Retinal pigment epithelial cell (primary cell): ENCODE data around the gene APBA2.

Experiments
- DNase-seq: peaks from one replicate; pipeline ENCODE4 v3.0.0-alpha.2; 2010; ENCODE audit warnings: low read depth
- H3K4me3 ChIP-seq: 2 replicates; pipeline ENCODE4 v1.5.1; 2011; ENCODE audit warnings: mild to moderate bottlenecking, low read length, control low read depth, moderate library complexity
- CTCF ChIP-seq: conservative IDR thresholded peaks from 2 replicates; pipeline ENCODE4 v1.5.1; 2011; ENCODE audit warnings: low read depth, low read length, control low read depth, inconsistent platforms

Gene APBA2

DNA sequence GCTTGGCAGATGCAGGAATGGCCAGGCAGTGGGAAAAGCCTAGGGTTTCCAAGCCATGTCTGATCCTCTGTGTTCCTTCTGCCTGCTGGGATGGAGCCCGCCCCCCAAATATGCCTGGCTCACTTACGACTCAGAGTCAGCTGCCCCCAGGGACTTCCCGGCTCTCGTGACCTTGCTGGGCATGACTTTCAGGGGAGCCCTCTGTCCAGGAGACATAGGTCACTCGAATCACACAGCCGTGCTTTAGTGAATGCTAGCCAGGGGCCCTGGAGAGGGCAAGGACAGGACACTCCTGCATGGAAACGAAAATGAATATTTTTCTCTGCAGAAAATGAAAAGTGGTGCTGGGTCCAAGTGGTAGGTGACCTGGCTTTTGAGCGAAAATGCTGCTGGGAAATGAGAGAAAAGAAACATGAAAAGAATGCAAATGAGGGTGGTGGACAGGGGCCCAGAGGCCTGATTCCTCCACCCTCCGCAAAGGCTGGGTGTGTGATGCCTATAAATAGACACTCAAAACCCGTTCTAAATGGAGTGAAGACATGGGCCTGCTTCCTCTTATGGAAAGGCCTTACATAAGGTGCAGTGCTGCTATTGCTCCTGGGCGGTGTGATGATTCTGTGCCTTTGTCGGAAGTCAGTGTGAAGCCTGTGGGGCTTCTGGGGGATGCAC is 107.4 kb downstream of the APBA2 start:
- no peak for TF ChIP-seq CTCF
- no peak overlapping the region for H3K4me3 ChIP-seq
- no peak for DNase-seq

DNA sequence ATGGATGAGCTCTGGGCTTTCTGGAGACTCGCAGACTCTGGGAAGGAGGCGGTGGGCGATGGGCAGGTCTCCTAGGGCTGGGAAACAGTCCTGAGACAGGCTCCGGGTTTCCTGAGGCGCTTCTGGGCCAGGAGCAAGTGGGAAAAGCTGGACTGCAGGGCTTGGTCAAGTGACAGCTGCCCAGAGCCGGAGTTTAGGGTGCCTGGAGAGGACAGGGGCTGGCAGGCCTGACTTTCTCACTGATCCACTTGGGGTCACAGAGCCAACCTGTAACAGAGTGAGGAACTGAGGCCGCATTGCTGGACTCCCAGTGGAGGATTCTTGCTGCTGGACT is 107.9 kb downstream of the APBA2 start:
- no peak overlapping the region for H3K4me3 ChIP-seq
- no peak for TF ChIP-seq CTCF
- no peak for DNase-seq

DNA sequence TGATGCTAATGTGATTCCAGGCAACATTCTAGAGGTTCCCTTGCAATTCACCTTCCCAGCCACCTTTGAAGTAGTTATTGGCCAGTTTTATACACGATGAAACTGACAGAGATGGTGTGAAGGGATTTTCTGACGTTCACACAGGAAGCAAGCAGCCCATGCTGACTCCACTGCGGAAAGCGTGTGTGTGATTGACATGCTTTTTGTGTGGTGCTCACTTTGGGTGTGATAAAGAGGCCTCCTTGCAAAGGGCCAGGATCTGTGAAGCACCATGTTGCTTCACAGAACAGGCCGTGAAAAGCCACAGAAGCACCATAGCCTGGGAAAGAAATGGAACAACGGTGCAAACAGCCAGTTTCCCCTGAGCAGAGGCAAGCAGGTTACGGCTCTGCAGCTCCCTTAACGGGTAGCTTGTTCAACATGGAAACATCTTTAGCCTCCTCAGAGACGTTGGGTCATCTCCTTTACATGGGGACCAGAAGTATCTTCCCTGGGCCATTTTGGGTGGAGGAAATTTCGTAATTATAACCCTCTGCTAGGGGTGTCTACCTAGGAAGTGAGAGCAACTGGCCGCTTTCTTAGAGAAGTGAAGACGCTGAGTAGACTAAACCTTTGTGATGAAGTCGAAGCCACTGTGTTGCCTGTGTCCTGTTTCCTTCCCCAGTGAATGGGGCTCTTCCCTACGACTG is 108.5 kb downstream of the APBA2 start:
- no peak for TF ChIP-seq CTCF
- DNase-seq, result no peak
- H3K4me3 ChIP-seq, result no peak overlapping the region

DNA sequence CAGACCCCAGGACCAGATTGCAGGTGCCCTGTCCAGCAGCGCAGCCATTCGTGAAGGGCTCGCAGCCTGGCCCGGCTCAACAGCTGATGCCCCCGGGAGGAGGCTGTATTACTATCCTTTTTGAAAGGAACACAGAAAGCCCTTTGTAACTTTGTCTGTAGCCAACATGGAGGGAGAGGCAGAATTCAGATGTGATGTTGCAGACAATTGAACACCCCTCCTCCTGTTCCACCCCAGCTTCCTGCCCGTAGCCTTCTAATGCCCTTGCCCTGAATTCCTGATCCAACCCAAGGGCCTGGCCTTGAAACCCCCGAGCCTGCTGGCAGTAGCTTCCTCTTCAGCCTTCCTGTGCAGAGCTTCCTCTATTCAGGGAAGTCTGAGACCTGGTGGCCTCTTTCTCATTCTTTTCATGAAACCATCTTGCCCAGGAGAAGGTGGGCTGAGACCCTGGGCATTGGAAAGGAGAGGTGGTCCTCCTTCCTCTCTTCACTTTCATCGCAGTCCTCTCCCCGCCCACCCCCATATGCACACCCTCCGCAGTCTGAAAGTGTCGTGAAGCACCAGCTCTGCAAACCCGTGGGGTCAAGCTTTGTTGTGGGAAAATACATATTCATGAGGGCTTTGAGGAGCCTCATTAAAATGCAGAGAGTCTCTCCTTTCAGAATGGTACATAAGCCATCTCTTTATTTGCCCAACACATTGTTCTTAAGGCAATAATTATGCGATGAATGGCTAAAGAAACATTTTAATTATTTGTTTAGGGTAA is 109.2 kb downstream of the APBA2 start:
- DNase-seq, result no peak
- no peak overlapping the region for H3K4me3 ChIP-seq
- TF ChIP-seq CTCF, result no peak

- no peak for TF ChIP-seq CTCF
- H3K4me3 ChIP-seq, result no peak overlapping the region
- no peak for DNase-seq
These were observed 109.9 kb downstream of the APBA2 start for GRCh38 chr15:28995705-28996104.

GRCh38 chr15:28996289-28996688 is 110.5 kb downstream of the APBA2 start:
- TF ChIP-seq CTCF, result no peak
- no peak overlapping the region for H3K4me3 ChIP-seq
- DNase-seq, result no peak
